NCI-H2171 treated with DMSO at 0.1 percent for 48 hours (cell line): Measurements from ENCODE around the gene CPNE4.
"Not testable (repeated sequence)": the region's sequence is repeated elsewhere in the genome, so short reads cannot be mapped to it uniquely, and the experiment has no call there.

Experiments
- DNase-seq: peaks from one replicate; lab custom pipeline; 2025; lab: John Stamatoyannopoulos, UW

CPNE4 gene

GRCh38 chr3:131535596-131535995 is 499.2 kb downstream of the CPNE4 start:
- no peak for DNase-seq

DNA sequence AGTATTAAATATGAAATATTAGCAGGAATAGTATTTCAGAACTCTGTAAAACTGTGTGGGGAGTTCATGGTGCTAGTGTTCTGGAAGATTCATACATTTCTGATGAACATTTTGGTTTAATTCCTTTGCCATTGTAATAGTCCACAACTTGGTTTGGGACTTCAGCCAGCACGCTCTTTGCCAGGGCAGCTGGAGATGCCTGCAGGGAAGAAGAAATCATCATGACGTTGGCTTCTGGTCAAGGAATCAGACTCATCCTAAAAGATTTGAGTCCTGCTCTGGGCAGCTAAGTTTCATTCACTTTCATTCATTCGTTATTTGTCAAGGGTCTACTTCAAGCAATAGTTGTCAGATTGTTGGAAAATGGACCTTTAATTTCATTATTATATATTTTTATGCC is 499.7 kb downstream of the CPNE4 start:
- DNase-seq: no peak

DNA sequence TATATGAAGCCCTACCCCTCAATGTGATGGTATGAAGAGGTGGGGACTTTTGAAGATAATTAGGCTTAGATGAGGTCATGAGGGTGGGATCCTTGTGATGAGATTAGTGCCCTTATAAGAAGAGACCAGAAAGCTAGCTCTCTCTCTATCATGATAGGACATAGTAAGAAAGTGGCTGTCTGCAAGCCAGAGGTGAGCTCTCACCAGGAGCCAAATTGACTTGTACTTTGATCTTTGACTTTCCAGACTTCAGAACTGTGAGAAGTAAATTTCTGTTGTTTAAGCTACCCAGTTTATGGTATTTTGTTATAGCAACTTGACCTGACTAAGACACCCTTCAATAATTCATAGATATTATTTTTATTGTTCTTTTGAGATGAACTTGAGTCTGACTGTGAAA is 502.2 kb downstream of the CPNE4 start:
- no peak for DNase-seq

GRCh38 chr3:131530843-131531242 is 504.0 kb downstream of the CPNE4 start:
- DNase-seq: no peak

DNA sequence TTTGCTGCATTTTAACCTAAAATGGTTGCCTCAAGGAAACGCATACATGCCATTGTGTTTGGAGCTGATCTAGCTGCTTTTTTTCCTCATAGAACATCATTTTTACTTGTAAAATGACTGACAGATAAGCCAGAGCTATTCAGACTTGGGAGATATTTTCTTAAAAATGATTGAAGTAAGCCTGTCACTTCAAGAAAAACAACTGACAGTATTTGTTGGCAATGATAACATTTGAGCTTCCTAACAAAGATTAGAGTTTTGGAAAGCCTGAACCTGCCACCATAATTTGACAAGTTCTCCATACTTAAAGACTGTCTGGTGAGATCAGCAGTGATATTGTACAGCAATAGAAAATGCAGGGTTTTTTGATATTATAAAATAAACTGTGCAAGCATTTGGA is 504.4 kb downstream of the CPNE4 start:
- no peak for DNase-seq

- peak; percentile 46 for DNase-seq
Measured at GRCh38 chr3:131526801-131527347, 507.9 kb downstream of the CPNE4 start.

- DNase-seq: no peak
Measured at GRCh38 chr3:131518680-131519079, 516.1 kb downstream of the CPNE4 start.

- no peak for DNase-seq
Measured at GRCh38 chr3:131505421-131505820, 529.4 kb downstream of the CPNE4 start.

- DNase-seq: no peak
Measured at GRCh38 chr3:131503320-131503635, 531.5 kb downstream of the CPNE4 start.

DNA sequence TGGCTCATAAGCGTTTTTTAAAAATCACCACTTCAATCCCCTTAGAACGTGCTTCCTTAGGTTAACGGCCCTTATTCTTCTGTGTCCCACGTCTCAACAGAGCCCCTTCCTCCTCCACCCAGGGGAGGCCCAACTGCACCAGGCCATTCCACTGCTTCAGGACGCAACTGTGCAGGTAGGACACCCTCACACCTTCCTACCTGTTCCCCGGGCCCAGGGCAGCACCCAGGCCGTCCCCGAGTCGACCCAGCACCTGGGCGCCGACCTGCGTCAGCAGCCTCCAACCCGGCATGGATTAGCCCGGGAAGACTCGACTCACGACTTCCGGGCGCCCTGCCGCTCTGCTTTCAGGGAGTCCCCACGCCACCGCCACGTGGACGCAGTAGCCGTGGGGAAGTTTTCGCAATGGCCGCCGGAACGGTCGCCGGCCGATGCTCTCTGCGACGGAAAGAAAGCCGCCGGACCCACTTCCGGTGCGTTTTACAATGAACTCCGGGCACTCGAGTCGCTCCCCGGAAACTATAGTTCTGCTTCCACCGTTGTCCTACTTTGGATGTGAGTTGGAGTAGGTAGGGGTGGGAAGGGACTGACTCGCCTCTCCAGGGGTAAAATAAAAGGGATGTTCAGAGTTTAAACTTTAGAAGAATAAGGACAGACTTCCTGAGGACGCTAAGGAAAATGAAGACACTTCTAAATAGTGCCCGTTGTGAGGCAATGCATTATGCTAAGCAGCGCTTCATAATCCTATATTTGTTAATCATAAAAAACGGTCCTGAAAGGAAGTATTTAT is 532.1 kb downstream of the CPNE4 start, which contains the start of gene MRPL3:
MRPL3 (minus strand) TSS at position 442 of the 790 bp plus-strand sequence; CDS start at position 292, 150 bp downstream.
- DNase-seq: peak; percentile 99

- no peak for DNase-seq
Measured at GRCh38 chr3:131501949-131502348, 532.9 kb downstream of the CPNE4 start.

DNA sequence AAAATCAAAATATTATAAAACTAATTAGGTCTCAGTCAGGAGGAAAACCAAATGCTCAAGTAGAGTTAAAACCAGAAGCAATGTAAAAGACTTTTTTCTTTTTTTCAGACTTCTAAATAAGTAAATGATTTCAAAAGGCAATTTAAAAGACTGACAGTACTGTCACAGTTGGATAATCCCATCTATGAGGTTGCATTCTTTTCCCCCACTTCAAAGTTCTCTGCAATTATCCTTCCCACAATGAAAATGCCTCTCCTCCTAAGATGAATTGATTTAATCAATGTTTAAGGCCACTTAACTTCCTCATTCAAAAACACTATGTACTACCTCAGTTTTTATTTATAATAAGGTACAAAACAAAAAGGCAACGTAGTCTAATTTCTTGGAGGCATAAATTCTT is 540.1 kb downstream of the CPNE4 start:
- DNase-seq: no peak

DNA sequence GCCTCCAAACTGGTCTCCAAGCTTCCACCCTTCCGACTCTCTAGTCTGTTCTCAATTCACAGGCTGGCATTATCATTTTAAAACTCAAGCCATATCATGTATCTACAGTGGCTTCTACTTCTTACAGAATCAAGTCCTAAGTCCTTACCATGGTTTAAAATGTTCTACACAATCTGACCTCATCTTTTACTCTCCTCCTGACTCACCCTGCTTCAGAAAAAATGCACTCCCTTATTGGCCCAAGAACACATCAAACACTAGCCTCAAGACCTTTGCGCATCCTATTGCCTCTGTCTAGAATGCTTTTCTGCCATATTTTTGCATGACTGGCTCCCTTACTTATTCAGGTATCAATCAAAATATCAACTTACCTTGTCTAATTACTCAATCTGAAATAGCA is 543.0 kb downstream of the CPNE4 start:
- no peak for DNase-seq

- no peak for DNase-seq
Measured at GRCh38 chr3:131491084-131491483, 543.7 kb downstream of the CPNE4 start.

- not testable (repeated sequence) for DNase-seq
Measured at GRCh38 chr3:131486545-131486944, 548.3 kb downstream of the CPNE4 start.

- DNase-seq: no peak
Measured at GRCh38 chr3:131485119-131485518, 549.7 kb downstream of the CPNE4 start.

GRCh38 chr3:131484496-131485111 is 550.2 kb downstream of the CPNE4 start:
- DNase-seq: no peak
